H9 (cell line): ENCODE data around the gene CMPK2. TPM values are rescaled to one million over a fixed set of nuclear protein-coding genes. Genes with fewer than 3 reads are reported as not detected.

Experiments used
- DNase-seq: peaks from one replicate; pipeline ENCODE4 v3.0.0-alpha.2; 2017
- H2AFZ ChIP-seq: one replicate; pipeline ENCODE4 v1.6.1; 2013; ENCODE audit warnings: mild to moderate bottlenecking, low read length, control low read depth, moderate library complexity
- H2AK5ac ChIP-seq: 2 replicates; pipeline ENCODE4 v1.6.1; 2013; ENCODE audit warnings: low read length, control low read depth, mixed read lengths; ENCODE audit not compliant: insufficient read length
- H2BK120ac ChIP-seq: one replicate; pipeline ENCODE4 v1.6.1; 2013; ENCODE audit warnings: low read depth, mild to moderate bottlenecking, low read length, control low read depth, inconsistent platforms; ENCODE audit not compliant: poor library complexity, severe bottlenecking
- H2BK12ac ChIP-seq: 2 replicates; pipeline ENCODE4 v1.6.1; 2013; ENCODE audit warnings: low read length, control low read depth, mixed read lengths, low read depth; ENCODE audit not compliant: insufficient read length
- H2BK15ac ChIP-seq: 2 replicates; pipeline ENCODE4 v1.6.1; 2013; ENCODE audit warnings: low read depth, low read length, control low read depth
- H2BK20ac ChIP-seq: one replicate; pipeline ENCODE4 v1.6.1; 2013; ENCODE audit warnings: low read depth, mild to moderate bottlenecking, low read length, control low read depth, inconsistent platforms; ENCODE audit not compliant: poor library complexity, severe bottlenecking
- H2BK5ac ChIP-seq: 2 replicates; pipeline ENCODE4 v1.6.1; 2013; ENCODE audit warnings: low read length, control low read depth, mixed read lengths; ENCODE audit not compliant: insufficient read length
- H3K14ac ChIP-seq: 2 replicates; pipeline ENCODE4 v1.6.1; 2013; ENCODE audit warnings: low read length, control low read depth; ENCODE audit not compliant: insufficient read depth
- H3K18ac ChIP-seq: 2 replicates; pipeline ENCODE4 v1.6.1; 2013; ENCODE audit warnings: low read depth, mild to moderate bottlenecking, mixed read lengths, low read length, control low read depth; ENCODE audit not compliant: insufficient read length
- H3K23ac ChIP-seq: 2 replicates; pipeline ENCODE4 v1.6.1; 2013; ENCODE audit warnings: low read length, control low read depth, mixed read lengths, low read depth; ENCODE audit not compliant: insufficient read length
- H3K23me2 ChIP-seq: 2 replicates; pipeline ENCODE4 v1.6.1; 2013; ENCODE audit warnings: low read depth, mild to moderate bottlenecking, mixed read lengths, low read length, control low read depth; ENCODE audit not compliant: insufficient read length, poor library complexity, severe bottlenecking
- H3K27ac ChIP-seq: 2 replicates; pipeline ENCODE4 v1.5.1; 2013; ENCODE audit warnings: low read length, control low read depth, mixed read lengths, low read depth; ENCODE audit not compliant: insufficient read length
- H3K27me3 ChIP-seq: 2 replicates; pipeline ENCODE4 v1.6.1; 2013; ENCODE audit warnings: low read length, control low read depth, inconsistent platforms; ENCODE audit not compliant: insufficient read depth
- H3K4ac ChIP-seq: 2 replicates; pipeline ENCODE4 v1.6.1; 2013; ENCODE audit warnings: low read depth, mild to moderate bottlenecking, control low read depth, inconsistent platforms, low read length, moderate library complexity
- H3K4me1 ChIP-seq: 2 replicates; pipeline ENCODE4 v1.6.1; 2013; ENCODE audit warnings: low read length, control low read depth, inconsistent platforms; ENCODE audit not compliant: insufficient read depth
- H3K4me2 ChIP-seq: 2 replicates; pipeline ENCODE4 v1.6.1; 2013; ENCODE audit warnings: low read length, control low read depth, mixed read lengths; ENCODE audit not compliant: insufficient read length, insufficient read depth
- H3K56ac ChIP-seq: 2 replicates; pipeline ENCODE4 v1.6.1; 2013; ENCODE audit warnings: low read depth, mild to moderate bottlenecking, mixed read lengths, low read length, control low read depth; ENCODE audit not compliant: insufficient read length
- H3K79me1 ChIP-seq: 2 replicates; pipeline ENCODE4 v1.6.1; 2013; ENCODE audit warnings: low read depth, mild to moderate bottlenecking, moderate library complexity, low read length, control low read depth, inconsistent platforms; ENCODE audit not compliant: insufficient read depth, poor library complexity, severe bottlenecking
- H3K79me2 ChIP-seq: 2 replicates; pipeline ENCODE4 v1.6.1; 2013; ENCODE audit warnings: low read length, control low read depth, inconsistent platforms; ENCODE audit not compliant: insufficient read depth
- H3K9ac ChIP-seq: 2 replicates; pipeline ENCODE4 v1.6.1; 2013; ENCODE audit warnings: low read length, control low read depth, mixed read lengths; ENCODE audit not compliant: insufficient read length; ENCODE audit errors: extremely low read depth
- H3K9me3 ChIP-seq: one replicate; pipeline ENCODE4 v1.6.1; 2013; ENCODE audit warnings: low read depth, low read length, inconsistent platforms; ENCODE audit not compliant: control insufficient read depth
- H3T11ph ChIP-seq: one replicate; pipeline ENCODE4 v1.6.1; 2013; ENCODE audit warnings: mild to moderate bottlenecking, low read length, control low read depth, inconsistent platforms
- H4K20me1 ChIP-seq: one replicate; pipeline ENCODE4 v1.6.1; 2013; ENCODE audit not compliant: control insufficient read depth, insufficient read length, insufficient read depth
- H4K5ac ChIP-seq: 2 replicates; pipeline ENCODE4 v1.6.1; 2013; ENCODE audit warnings: low read depth, mild to moderate bottlenecking, mixed read lengths, low read length, control low read depth; ENCODE audit not compliant: insufficient read length
- H4K8ac ChIP-seq: replicated peaks from 2 replicates; pipeline ENCODE4 v1.6.1; 2013; ENCODE audit warnings: low read length, control low read depth, mixed read lengths, low read depth; ENCODE audit not compliant: insufficient read length
- H4K91ac ChIP-seq: 2 replicates; pipeline ENCODE4 v1.6.1; 2013; ENCODE audit warnings: low read depth, mild to moderate bottlenecking, moderate library complexity, mixed read lengths, low read length, control low read depth; ENCODE audit not compliant: insufficient read length
- H3K27ac Mint-ChIP-seq, 3 experiments: 2 replicates in 2 of 3; 3 replicates in 1 of 3; pipeline ENCODE4 v1.8.0; 2020 to 2021; ENCODE audit warnings: mixed read lengths in 3 of 3, mild to moderate bottlenecking in 1 of 3, moderate library complexity in 1 of 3
- H3K27me3 Mint-ChIP-seq: 2 replicates; pipeline ENCODE4 v1.8.0; 2021; ENCODE audit warnings: low read depth, mild to moderate bottlenecking, moderate library complexity, mixed read lengths
- H3K36me3 Mint-ChIP-seq, 3 experiments: 2 replicates in 2 of 3; 3 replicates in 1 of 3; pipeline ENCODE4 v1.8.0; 2020 to 2021; ENCODE audit warnings: low read depth in 3 of 3, mixed read lengths in 3 of 3; ENCODE audit not compliant: insufficient read depth in 1 of 3
- H3K4me1 Mint-ChIP-seq, 2 experiments: 2 replicates each; pipeline ENCODE4 v1.8.0; 2020; ENCODE audit warnings: mixed read lengths in 2 of 2
- H3K4me3 Mint-ChIP-seq, 2 experiments: 2 replicates in 1 of 2; 3 replicates in 1 of 2; pipeline ENCODE4 v1.8.0; 2020 to 2021; ENCODE audit warnings: mild to moderate bottlenecking in 2 of 2, mixed read lengths in 2 of 2, moderate library complexity in 1 of 2
- H3K9me3 Mint-ChIP-seq, 2 experiments: 2 replicates in 1 of 2; 3 replicates in 1 of 2; pipeline ENCODE4 v1.8.0; 2020; ENCODE audit warnings: mild to moderate bottlenecking in 2 of 2, mixed read lengths in 2 of 2, moderate library complexity in 1 of 2
- WGBS: extraction: QIAGEN DNeasy Blood & Tissue Kit; methylation state at CpG from one replicate; pipeline ENCODE4 v1.1.7; 2013; ENCODE audit warnings: missing lambda C conversion rate, low lambda C conversion rate, mixed read lengths; ENCODE audit not compliant: insufficient read length; ENCODE audit errors: extremely low coverage; 5-methylcytosine and 5-hydroxymethylcytosine counted together
- total RNA-seq: library from RNA; stranded (reverse); gene quantifications from 2 replicates; pipeline ENCODE4 v1.2.1, GENCODE V29; 2021
- TF ChIP-seq, protein P1 (sequence below): fragments of 200-600 bp; sonication (generic); conservative IDR thresholded peaks from 3 replicates; pipeline ENCODE4 v1.8.0; 2021; ENCODE audit warnings: antibody characterized with exemption, mild to moderate bottlenecking

CMPK2 gene
- total RNA-seq, 1 experiment from 2014 or later, result 0.90 TPM

DNA sequence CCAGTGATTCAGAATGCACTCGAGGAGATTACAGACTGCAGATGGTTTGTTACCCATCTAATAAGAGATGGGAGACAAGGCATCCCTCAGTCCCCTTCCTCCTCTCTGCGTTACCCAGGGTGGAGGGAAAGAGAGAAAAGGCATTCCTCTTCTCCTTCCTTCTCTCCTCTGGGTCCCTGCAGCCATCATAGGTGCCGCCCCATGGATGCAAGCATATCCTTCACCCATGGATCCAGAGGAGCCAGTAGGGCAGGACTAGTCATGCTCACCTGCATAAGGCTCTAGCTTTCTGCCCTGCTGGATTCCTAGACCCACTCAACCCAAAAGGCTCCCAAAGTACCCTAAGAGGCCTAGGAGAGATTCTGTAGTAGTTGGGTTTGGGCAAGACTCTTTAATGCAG is 20.4 kb downstream of the CMPK2 start:
- H3K4me1 ChIP-seq, result no peaks in the 10 kb centered on the region
- H3K4me2 ChIP-seq, result no peak overlapping the region
- H2AFZ ChIP-seq, result no peak overlapping the region
- no peaks in the 10 kb centered on the region for H3K4me1 Mint-ChIP-seq
- DNase-seq, result no peak
- H3K27me3 Mint-ChIP-seq, result peaks cover 4% of the 10 kb centered on the region
- H2BK5ac ChIP-seq, result no peak overlapping the region
- no peaks in the 10 kb centered on the region for H4K20me1 ChIP-seq
- no peak overlapping the region for H3K27ac Mint-ChIP-seq
- no peak overlapping the region for H3K56ac ChIP-seq
- H3K9ac ChIP-seq, result no peak overlapping the region
- H3K36me3 Mint-ChIP-seq, result peaks cover 21 to 41% (median 40%) of the 10 kb centered on the region in 3 experiments
- TF ChIP-seq, protein P1, sequence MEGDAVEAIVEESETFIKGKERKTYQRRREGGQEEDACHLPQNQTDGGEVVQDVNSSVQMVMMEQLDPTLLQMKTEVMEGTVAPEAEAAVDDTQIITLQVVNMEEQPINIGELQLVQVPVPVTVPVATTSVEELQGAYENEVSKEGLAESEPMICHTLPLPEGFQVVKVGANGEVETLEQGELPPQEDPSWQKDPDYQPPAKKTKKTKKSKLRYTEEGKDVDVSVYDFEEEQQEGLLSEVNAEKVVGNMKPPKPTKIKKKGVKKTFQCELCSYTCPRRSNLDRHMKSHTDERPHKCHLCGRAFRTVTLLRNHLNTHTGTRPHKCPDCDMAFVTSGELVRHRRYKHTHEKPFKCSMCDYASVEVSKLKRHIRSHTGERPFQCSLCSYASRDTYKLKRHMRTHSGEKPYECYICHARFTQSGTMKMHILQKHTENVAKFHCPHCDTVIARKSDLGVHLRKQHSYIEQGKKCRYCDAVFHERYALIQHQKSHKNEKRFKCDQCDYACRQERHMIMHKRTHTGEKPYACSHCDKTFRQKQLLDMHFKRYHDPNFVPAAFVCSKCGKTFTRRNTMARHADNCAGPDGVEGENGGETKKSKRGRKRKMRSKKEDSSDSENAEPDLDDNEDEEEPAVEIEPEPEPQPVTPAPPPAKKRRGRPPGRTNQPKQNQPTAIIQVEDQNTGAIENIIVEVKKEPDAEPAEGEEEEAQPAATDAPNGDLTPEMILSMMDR, result no peak
- peaks cover 60 to 78% of the 10 kb centered on the region in 2 experiments for H3K9me3 Mint-ChIP-seq
- H3K27ac ChIP-seq, result no peak overlapping the region
- no peak overlapping the region for H4K8ac ChIP-seq
- H2BK20ac ChIP-seq, result no peak overlapping the region
- no peaks in the 10 kb centered on the region for H3K79me1 ChIP-seq
- H3K18ac ChIP-seq, result no peak overlapping the region
- no peak overlapping the region for H2AK5ac ChIP-seq
- no peaks in the 10 kb centered on the region for H3K27me3 ChIP-seq
- H3K4me3 Mint-ChIP-seq, result no peak overlapping the region
- WGBS, result no CpG with 5 or more reads among the region's 3 CpGs
- H3K9me3 ChIP-seq, result peaks cover 51% of the 10 kb centered on the region
- no peak overlapping the region for H4K5ac ChIP-seq
- H3K14ac ChIP-seq, result no peak overlapping the region
- H3T11ph ChIP-seq, result no peak overlapping the region
- no peak overlapping the region for H3K4ac ChIP-seq
- H2BK12ac ChIP-seq, result no peak overlapping the region
- H4K91ac ChIP-seq, result no peak overlapping the region
- H3K23ac ChIP-seq, result no peak overlapping the region
- no peaks in the 10 kb centered on the region for H3K23me2 ChIP-seq
- no peaks in the 10 kb centered on the region for H3K79me2 ChIP-seq
- no peak overlapping the region for H2BK15ac ChIP-seq
- H2BK120ac ChIP-seq, result no peak overlapping the region
